ENCODE results near the gene ANO5. TPM values are rescaled to one million over a fixed set of nuclear protein-coding genes. Genes with fewer than 3 reads are reported as not detected.

Gene ANO5
- total RNA-seq, 1 experiment from 2014 or later, result 6.3 TPM

DNA sequence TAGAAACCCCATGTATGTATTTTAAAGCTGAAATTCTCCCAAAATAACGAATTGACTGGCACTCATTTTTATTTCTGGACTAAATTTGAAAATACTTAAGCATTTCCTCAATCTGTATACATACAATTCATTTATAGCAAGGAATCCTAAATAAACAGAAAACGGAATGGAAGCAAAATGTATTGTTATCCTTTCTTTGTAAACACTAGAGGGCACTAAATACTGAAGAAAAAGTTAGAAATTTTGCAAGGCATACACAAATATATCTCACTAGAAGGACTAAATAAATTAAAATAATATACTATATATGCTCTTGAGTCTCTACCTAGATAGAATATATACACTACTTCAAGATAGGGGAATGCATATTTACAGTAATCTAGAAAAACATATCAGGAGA lies 23.1 kb upstream of the ANO5 start:
- ChIA-PET CTCF (interaction anchor here (2.9 kb wide), 1 partner anchor 135 kb away, joined by 12 read pairs; no protein-coding TSS in a partner anchor), POLR2A (interaction anchor here (0.9 kb wide), 1 partner anchor 17 kb away, joined by 3 read pairs; no protein-coding TSS in a partner anchor)
- H3K4me3 Mint-ChIP-seq, result no peak overlapping the region
- ATAC-seq, result no peak
- H3K4me1 Mint-ChIP-seq, result 0 out of 2 replicates have a peak, but pooled peaks cover 3% of the 10 kb centered on the region
- TF ChIP-seq, protein P1, sequence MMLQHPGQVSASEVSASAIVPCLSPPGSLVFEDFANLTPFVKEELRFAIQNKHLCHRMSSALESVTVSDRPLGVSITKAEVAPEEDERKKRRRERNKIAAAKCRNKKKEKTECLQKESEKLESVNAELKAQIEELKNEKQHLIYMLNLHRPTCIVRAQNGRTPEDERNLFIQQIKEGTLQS (CRISPR knock-in tag; conservative IDR thresholded peaks at IDR 0.05), result no peak
- TF ChIP-seq, protein P2, sequence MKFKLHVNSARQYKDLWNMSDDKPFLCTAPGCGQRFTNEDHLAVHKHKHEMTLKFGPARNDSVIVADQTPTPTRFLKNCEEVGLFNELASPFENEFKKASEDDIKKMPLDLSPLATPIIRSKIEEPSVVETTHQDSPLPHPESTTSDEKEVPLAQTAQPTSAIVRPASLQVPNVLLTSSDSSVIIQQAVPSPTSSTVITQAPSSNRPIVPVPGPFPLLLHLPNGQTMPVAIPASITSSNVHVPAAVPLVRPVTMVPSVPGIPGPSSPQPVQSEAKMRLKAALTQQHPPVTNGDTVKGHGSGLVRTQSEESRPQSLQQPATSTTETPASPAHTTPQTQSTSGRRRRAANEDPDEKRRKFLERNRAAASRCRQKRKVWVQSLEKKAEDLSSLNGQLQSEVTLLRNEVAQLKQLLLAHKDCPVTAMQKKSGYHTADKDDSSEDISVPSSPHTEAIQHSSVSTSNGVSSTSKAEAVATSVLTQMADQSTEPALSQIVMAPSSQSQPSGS (CRISPR knock-in tag; IDR thresholded peaks at IDR 0.05; ENCODE audit: borderline replicate concordance, low read depth), result no peak
- TF ChIP-seq FOXP4 (CRISPR knock-in tag; IDR thresholded peaks at IDR 0.05) (no peak), JAZF1 (CRISPR knock-in tag; IDR thresholded peaks at IDR 0.05) (no peak)
- DNase-seq (ENCODE audit: low spot score), result no peak
- no peaks in the 10 kb centered on the region for H3K36me3 Mint-ChIP-seq
- no peaks in the 10 kb centered on the region for H3K27me3 Mint-ChIP-seq (ENCODE audit: low read depth)
- no peak overlapping the region for H3K27ac Mint-ChIP-seq
- H3K9me3 Mint-ChIP-seq, result no peaks in the 10 kb centered on the region

- TF ChIP-seq, protein P3, sequence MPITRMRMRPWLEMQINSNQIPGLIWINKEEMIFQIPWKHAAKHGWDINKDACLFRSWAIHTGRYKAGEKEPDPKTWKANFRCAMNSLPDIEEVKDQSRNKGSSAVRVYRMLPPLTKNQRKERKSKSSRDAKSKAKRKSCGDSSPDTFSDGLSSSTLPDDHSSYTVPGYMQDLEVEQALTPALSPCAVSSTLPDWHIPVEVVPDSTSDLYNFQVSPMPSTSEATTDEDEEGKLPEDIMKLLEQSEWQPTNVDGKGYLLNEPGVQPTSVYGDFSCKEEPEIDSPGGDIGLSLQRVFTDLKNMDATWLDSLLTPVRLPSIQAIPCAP (CRISPR knock-in tag; IDR thresholded peaks at IDR 0.05), result no peak
- TF ChIP-seq, protein P1 (CRISPR knock-in tag; conservative IDR thresholded peaks at IDR 0.05), result no peak
- TF ChIP-seq FOXP4 (CRISPR knock-in tag; IDR thresholded peaks at IDR 0.05), result no peak
- no peak for TF ChIP-seq HMGA2 (CRISPR knock-in tag; IDR thresholded peaks at IDR 0.05)
- TF ChIP-seq CDX4 (CRISPR knock-in tag; IDR thresholded peaks at IDR 0.05; ENCODE audit: borderline replicate concordance), result no peak
- no peak for TF ChIP-seq GRHL2 (CRISPR knock-in tag; IDR thresholded peaks at IDR 0.05; ENCODE audit: insufficient replicate concordance, severe bottlenecking)
- Mint-ChIP-seq H3K4me1 (no peaks in the 10 kb centered on the region), H3K9me3 (no peaks in the 10 kb centered on the region), H3K27ac (no peak overlapping the region), H3K4me3 (no peak overlapping the region), H3K27me3 (ENCODE audit: low read depth) (no peaks in the 10 kb centered on the region), H3K36me3 (no peaks in the 10 kb centered on the region)
- POLR2A ChIA-PET, result no interaction called here
- DNase-seq (ENCODE audit: low spot score) (no peak), ATAC-seq (no peak)
- CTCF ChIA-PET, result no interaction called here
Measured at GRCh38 chr11:22173532-22173931, 19.4 kb upstream of the ANO5 start.

DNA sequence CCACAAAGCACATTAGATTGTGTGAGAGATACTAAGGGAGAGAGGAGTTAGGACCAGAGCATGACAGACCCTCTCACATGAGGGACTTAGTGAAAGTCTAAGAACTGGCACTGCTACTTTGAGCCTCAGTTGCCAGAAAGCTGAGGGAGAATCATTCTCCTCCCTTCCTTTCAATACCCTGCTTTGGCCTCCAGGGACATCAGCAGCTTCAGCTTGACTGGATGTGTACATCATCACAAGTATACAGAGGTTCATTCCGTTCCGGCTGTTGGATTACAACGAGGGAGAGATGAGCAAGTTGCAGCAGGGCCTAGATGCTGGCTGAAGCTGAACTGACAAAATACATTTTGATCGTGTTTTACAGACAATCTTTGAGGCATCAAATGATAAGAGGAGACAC lies 15.7 kb upstream of the ANO5 start:
- TF ChIP-seq, protein P4, sequence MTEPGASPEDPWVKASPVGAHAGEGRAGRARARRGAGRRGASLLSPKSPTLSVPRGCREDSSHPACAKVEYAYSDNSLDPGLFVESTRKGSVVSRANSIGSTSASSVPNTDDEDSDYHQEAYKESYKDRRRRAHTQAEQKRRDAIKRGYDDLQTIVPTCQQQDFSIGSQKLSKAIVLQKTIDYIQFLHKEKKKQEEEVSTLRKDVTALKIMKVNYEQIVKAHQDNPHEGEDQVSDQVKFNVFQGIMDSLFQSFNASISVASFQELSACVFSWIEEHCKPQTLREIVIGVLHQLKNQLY (CRISPR knock-in tag; IDR thresholded peaks at IDR 0.05), result no peak
- TF ChIP-seq CTCF (IDR thresholded peaks at IDR 0.05) (no peak), NR1H2 (CRISPR knock-in tag; IDR thresholded peaks at IDR 0.05) (no peak), ESRRA (CRISPR knock-in tag; IDR thresholded peaks at IDR 0.05; ENCODE audit: borderline replicate concordance) (no peak), SOX15 (CRISPR knock-in tag; IDR thresholded peaks at IDR 0.05) (no peak), RORB (CRISPR knock-in tag; IDR thresholded peaks at IDR 0.05) (no peak), NFE2L1 (CRISPR knock-in tag; IDR thresholded peaks at IDR 0.05) (no peak), ZNF138 (CRISPR knock-in tag; conservative IDR thresholded peaks at IDR 0.05) (no peak), NFATC4 (CRISPR knock-in tag; IDR thresholded peaks at IDR 0.05) (no peak)
- TF ChIP-seq, protein P5, sequence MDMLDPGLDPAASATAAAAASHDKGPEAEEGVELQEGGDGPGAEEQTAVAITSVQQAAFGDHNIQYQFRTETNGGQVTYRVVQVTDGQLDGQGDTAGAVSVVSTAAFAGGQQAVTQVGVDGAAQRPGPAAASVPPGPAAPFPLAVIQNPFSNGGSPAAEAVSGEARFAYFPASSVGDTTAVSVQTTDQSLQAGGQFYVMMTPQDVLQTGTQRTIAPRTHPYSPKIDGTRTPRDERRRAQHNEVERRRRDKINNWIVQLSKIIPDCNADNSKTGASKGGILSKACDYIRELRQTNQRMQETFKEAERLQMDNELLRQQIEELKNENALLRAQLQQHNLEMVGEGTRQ (CRISPR knock-in tag; IDR thresholded peaks at IDR 0.05), result no peak
- DNase-seq (ENCODE audit: low spot score) (no peak), ATAC-seq (peak; percentile 61; the same call in 1 of the 2 replicates)
- ChIA-PET POLR2A (no interaction called here), CTCF (interaction anchor here (0.7 kb wide), 1 partner anchor 9 kb away, joined by 4 read pairs; no protein-coding TSS in a partner anchor)
- Mint-ChIP-seq H3K9me3 (no peaks in the 10 kb centered on the region), H3K27me3 (ENCODE audit: low read depth) (no peaks in the 10 kb centered on the region), H3K4me3 (no peak overlapping the region), H3K4me1 (peaks cover 8% of the 10 kb centered on the region), H3K36me3 (no peaks in the 10 kb centered on the region), H3K27ac (no peak overlapping the region)

Measured in WTC11 (cell line).